ENCODE results near the gene TMC5. TPM values are rescaled to one million over a fixed set of nuclear protein-coding genes. Genes with fewer than 3 reads are reported as not detected.
A peak's percentile ranks its signal among the peaks of the same experiment; 100 is the strongest.

The TMC5 gene
- total RNA-seq, 2 donors from 2014 or later, result not detected

DNA sequence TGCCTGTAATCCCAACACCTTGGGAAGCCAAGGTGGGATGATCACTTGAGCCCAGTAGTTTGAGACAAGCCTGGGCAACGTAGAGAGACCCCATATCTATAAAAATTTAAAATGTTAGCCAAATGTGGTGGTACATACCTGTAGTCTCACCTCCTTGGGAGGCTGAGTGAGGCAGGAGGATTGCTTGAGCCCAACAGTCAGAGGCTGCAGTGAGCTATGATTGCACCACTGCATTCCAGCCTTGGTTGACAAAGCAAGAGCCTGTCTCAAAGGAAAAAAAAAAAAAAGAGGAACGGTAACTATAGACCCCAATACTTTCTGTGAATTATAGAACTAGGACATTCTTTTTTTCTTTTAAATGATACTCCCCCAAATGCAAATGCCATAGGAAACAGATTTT lies 1.8 kb upstream of the TMC5 start:
- H3K27me3 Mint-ChIP-seq, result peaks cover 11 to 17% of the 10 kb centered on the region in 2 donors
- ATAC-seq (no peak), DNase-seq (ENCODE audit: low spot score) (no peak)
- no peaks in the 10 kb centered on the region for H3K9me3 Mint-ChIP-seq
- no peak overlapping the region for H3K4me3 Mint-ChIP-seq
- no peaks in the 10 kb centered on the region for H3K36me3 Mint-ChIP-seq
- H3K4me1 Mint-ChIP-seq (ENCODE audit: low read depth in 2 of 2), result no peaks in the 10 kb centered on the region
- no peak overlapping the region for H3K27ac Mint-ChIP-seq

DNA sequence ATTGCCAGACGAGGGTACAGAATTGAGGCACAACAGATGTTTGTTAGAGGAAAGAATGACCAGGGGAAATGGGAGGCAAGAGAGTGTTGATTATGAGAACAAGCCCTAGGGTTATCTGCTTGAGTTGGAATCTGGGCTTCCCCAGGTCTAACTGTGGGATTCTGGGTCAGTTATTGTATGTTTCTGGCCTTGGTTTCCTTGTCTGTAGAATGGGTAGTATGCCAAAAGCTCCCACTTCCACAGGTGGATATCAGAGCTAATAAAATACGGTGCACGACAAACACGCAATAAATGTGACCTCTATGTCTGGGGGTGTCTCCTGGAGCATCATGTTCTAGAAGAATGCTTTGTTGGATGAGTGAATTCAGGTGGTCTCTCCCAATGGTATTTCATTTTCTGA lies 517 bp downstream of the TMC5 start:
- H3K4me1 Mint-ChIP-seq (ENCODE audit: low read depth in 2 of 2), result no peaks in the 10 kb centered on the region
- H3K4me3 Mint-ChIP-seq, result no peak overlapping the region
- H3K27me3 Mint-ChIP-seq, result peaks cover 10 to 21% of the 10 kb centered on the region in 2 donors
- DNase-seq (ENCODE audit: low spot score) (no peak), ATAC-seq (no peak)
- H3K27ac Mint-ChIP-seq, result no peak overlapping the region
- H3K36me3 Mint-ChIP-seq, result no peaks in the 10 kb centered on the region
- H3K9me3 Mint-ChIP-seq, result no peaks in the 10 kb centered on the region

DNA sequence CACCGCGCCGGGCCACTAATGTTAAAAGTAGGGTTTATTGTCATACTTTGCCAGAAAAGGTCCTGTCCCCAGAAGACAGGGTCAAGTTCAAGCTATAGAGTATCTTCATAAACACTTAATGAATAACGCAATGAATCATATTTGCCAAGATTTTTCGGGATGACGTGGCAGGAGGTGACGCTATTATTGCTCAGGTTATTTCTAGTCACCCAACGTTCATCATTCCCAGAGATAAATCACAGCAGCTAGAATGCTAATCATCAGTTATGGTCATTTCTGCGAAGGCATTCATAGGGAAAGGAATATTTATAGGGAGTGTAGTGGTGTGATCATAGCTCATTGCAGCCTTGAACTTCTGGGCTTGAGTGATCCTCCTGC lies 2.0 kb downstream of the TMC5 start:
- DNase-seq (ENCODE audit: low spot score), result no peak
- no peak overlapping the region for H3K27ac Mint-ChIP-seq

DNA sequence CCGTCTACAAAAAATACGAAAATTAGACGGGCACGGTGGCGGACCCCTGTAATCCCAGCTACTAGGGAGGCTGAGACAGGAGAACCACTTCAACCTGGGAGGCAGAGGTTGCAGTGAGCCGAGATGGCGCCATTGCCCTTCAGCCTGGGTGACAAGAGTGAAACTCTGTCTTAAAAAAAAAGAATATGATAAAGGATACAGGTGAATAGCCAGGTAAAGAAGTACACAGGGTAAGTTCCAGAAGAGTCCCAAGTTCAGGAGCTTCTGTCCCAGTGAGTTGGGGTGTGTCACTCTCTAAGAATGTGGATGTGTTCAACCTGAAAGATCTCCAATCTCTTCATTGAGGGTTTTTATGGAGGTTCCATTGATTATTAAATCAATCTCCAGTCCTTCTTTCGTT lies 6.8 kb downstream of the TMC5 start:
- H3K4me3 Mint-ChIP-seq, result no peak overlapping the region
- H3K27me3 Mint-ChIP-seq, result peaks cover 6 to 14% of the 10 kb centered on the region in 2 donors
- H3K4me1 Mint-ChIP-seq (ENCODE audit: low read depth in 2 of 2), result no peaks in the 10 kb centered on the region
- no peak overlapping the region for H3K27ac Mint-ChIP-seq
- DNase-seq (ENCODE audit: low spot score) (no peak), ATAC-seq (no peak)
- H3K36me3 Mint-ChIP-seq, result no peaks in the 10 kb centered on the region
- H3K9me3 Mint-ChIP-seq, result no peaks in the 10 kb centered on the region

More for the DNA sequence above, 2.0 kb downstream of the TMC5 start:
- peaks cover 10 to 18% of the 10 kb centered on the region in 2 donors for H3K27me3 Mint-ChIP-seq
- H3K4me3 Mint-ChIP-seq, result no peak overlapping the region
- H3K9me3 Mint-ChIP-seq, result no peaks in the 10 kb centered on the region
- no peak for ATAC-seq
- no peaks in the 10 kb centered on the region for H3K36me3 Mint-ChIP-seq
- no peaks in the 10 kb centered on the region for H3K4me1 Mint-ChIP-seq (ENCODE audit: low read depth in 2 of 2)

DNA sequence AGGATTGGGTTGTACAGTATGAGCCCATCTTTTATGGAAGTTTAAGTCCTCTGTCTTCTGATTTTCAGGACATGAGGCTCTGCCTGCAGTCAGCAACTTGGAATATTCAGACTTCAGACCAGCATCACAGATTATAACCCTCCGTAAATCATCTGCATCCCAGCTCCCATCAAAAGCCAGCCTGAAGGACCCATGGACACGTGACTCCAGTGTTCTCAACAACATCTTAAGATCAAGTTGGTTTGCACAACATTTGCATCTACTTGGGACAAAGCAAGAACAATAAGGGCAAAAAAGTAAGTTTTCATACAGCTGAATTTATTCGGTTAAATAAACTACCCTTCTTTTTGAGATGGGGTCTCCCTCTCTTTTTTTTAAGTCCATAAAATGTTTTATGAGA lies 12.7 kb downstream of the TMC5 start:
- H3K4me3 Mint-ChIP-seq, result no peak overlapping the region
- DNase-seq (ENCODE audit: low spot score), result no peak
- H3K36me3 Mint-ChIP-seq, result no peaks in the 10 kb centered on the region
- peaks cover 0 to 4% of the 10 kb centered on the region in 2 donors for H3K4me1 Mint-ChIP-seq (ENCODE audit: low read depth in 2 of 2)
- peaks cover 2 to 16% of the 10 kb centered on the region in 2 donors for H3K27me3 Mint-ChIP-seq
- H3K9me3 Mint-ChIP-seq, result no peaks in the 10 kb centered on the region
- no peak for ATAC-seq
- H3K27ac Mint-ChIP-seq, result no peak overlapping the region

DNA sequence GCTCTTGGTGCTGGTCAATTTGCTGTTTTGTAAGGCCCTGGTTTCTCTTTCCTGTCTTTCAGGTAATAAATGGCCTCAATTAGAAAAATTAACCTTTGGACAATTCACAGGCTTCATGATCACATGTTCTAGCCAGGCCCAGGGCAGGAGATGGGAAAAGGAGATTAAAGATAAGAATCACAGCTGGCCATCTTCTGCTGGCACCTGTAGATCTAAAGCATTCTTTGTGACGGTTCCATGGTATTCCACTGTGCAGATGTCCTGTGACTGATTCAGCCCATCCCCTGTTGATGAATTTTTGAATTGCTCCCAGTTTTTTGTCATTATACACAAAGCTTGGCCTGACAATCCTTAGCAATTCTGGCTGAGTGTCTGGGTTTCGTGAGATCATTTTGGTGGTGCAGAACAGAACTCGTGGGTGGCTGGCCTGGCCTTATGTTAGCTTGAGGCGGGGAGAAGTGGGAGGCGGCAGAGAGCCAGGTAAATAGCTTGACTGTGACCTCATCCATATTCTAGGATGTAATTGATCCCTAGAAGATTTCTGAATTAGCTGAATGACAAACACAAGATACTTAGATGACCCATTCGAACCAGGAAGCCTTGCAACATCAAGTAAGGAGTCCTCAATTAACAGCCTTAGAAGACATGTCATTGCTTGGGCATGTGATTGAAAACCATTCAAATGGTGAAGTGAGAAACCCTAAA lies 14.1 kb downstream of the TMC5 start:
- ATAC-seq (no peak), DNase-seq (ENCODE audit: low spot score) (no peak)
- H3K27ac Mint-ChIP-seq, result no peak overlapping the region
- H3K4me1 Mint-ChIP-seq (ENCODE audit: low read depth in 2 of 2), result peaks cover 0 to 4% of the 10 kb centered on the region in 2 donors
- H3K27me3 Mint-ChIP-seq, result peaks cover 2 to 21% of the 10 kb centered on the region in 2 donors
- no peaks in the 10 kb centered on the region for H3K36me3 Mint-ChIP-seq
- no peak overlapping the region for H3K4me3 Mint-ChIP-seq
- no peaks in the 10 kb centered on the region for H3K9me3 Mint-ChIP-seq

DNA sequence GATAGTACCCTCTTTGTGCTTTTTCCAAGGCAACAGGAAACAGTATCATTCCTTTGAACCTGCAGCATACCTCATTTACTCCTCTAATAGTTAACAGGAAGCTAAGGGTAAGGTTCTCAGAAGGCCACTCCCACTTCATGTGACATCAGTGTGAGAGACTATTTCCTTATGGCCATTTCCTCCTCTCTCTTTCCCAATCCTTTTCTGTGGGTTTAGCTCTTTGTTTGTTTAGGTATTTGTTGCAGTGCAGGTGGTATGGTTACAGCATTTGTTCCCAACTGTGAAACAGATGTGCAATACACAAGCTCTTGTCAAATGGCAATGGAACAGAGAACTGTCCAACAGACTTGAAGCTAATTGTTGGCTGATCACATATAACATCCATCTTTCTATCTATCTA lies 14.7 kb downstream of the TMC5 start:
- Mint-ChIP-seq H3K27me3 (peaks cover 4 to 24% of the 10 kb centered on the region in 2 donors), H3K36me3 (no peaks in the 10 kb centered on the region), H3K27ac (no peak overlapping the region), H3K4me1 (ENCODE audit: low read depth in 2 of 2) (peaks cover 0 to 9% of the 10 kb centered on the region in 2 donors), H3K9me3 (no peaks in the 10 kb centered on the region), H3K4me3 (no peak overlapping the region)
- ATAC-seq (no peak), DNase-seq (ENCODE audit: low spot score) (no peak)

DNA sequence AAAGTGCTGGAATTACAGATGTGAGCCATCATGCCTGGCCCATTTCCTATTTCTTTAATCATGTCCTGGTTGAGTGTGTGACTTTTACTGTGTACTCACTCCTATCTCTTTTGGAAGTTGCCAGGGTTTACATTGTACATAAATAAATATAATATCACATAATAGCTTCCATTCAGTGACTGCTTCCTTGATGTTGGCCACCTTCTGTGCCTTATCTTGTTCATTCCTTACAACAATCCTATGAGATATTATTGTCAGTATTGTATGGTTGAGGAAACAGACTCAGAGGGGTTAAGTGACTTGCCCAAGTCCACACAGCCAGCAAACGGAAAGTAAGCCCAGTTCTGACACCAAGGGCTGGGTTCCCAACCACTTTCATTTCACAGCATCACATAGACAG lies 16.9 kb downstream of the TMC5 start:
- H3K27me3 Mint-ChIP-seq, result peaks cover 8 to 21% of the 10 kb centered on the region in 2 donors
- DNase-seq (ENCODE audit: low spot score), result no peak
- ATAC-seq, result no peak
- H3K4me1 Mint-ChIP-seq (ENCODE audit: low read depth in 2 of 2), result peaks cover 0 to 13% of the 10 kb centered on the region in 2 donors
- no peak overlapping the region for H3K4me3 Mint-ChIP-seq
- no peaks in the 10 kb centered on the region for H3K36me3 Mint-ChIP-seq
- H3K27ac Mint-ChIP-seq, result no peak overlapping the region
- no peaks in the 10 kb centered on the region for H3K9me3 Mint-ChIP-seq

DNA sequence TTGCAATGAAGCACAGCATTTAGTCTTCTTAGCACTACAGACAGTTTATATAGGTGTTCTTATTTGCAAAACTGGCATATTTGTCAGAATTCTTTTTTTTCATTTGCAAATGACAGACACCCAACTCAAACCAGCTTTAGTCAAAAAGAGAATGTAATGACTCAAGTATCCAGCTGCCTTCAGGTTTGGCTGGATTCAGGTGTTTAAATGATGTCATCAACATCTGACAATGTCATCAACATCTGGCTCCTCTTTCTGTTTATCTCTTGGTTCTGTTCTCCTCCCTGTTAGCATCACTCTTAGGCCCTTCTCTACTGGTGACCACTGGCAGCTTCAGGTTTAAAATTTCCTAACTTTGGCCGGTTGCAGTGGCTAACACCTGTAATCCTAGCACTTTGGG lies 18.9 kb downstream of the TMC5 start:
- Mint-ChIP-seq H3K27me3 (peaks cover 6 to 14% of the 10 kb centered on the region in 2 donors), H3K4me3 (no peak overlapping the region), H3K36me3 (no peaks in the 10 kb centered on the region), H3K4me1 (ENCODE audit: low read depth in 2 of 2) (peaks cover 0 to 13% of the 10 kb centered on the region in 2 donors), H3K9me3 (no peaks in the 10 kb centered on the region), H3K27ac (no peak overlapping the region)
- no peak for ATAC-seq
- DNase-seq (ENCODE audit: low spot score), result no peak

DNA sequence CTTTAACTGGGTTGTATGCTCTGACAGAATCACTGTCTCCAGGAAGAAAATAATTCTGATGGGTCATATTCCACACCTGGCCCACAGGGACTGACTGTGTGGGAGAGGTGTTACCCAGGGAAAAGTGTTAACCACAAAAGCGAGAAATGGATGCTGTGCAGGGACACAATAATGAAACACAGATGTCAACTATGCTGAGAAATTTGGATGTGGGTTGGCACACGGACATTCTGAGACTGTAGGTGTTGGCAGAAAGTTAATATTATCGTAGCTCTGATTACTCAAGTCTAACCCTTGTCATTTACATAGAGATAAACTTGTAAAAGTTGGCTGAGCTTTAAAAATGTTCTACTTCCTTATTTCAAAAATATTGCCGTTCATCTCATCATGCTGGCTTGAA lies 19.6 kb downstream of the TMC5 start:
- no peak overlapping the region for H3K27ac Mint-ChIP-seq
- H3K9me3 Mint-ChIP-seq, result no peaks in the 10 kb centered on the region
- H3K27me3 Mint-ChIP-seq, result peaks cover 6 to 14% of the 10 kb centered on the region in 2 donors
- H3K36me3 Mint-ChIP-seq, result no peaks in the 10 kb centered on the region
- peak; percentile 15 to 44 for ATAC-seq
- H3K4me3 Mint-ChIP-seq, result no peak overlapping the region
- peaks cover 0 to 13% of the 10 kb centered on the region in 2 donors for H3K4me1 Mint-ChIP-seq (ENCODE audit: low read depth in 2 of 2)
- no peak for DNase-seq (ENCODE audit: low spot score)

DNA sequence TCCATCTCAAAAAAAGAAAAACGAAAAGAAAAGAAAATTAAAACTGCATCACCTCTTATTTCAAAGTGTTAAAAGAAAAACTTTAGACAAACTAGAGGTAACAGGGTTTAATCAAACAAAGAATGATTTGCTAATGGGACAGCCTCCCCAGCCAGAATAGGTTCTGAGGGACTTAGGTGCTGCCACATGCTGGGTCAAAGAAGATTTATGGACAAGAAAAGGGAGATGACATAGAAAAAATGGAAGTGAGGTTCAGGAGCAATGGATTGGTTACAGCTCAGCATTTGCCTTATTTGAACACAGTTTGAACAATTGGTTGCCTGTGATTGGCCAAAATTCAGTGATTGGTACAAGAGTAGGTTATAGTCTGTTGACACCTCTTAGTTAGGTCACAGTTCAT lies 21.1 kb downstream of the TMC5 start:
- H3K4me3 Mint-ChIP-seq, result no peak overlapping the region
- DNase-seq (ENCODE audit: low spot score) (no peak), ATAC-seq (no peak)
- peaks cover 0 to 9% of the 10 kb centered on the region in 2 donors for H3K4me1 Mint-ChIP-seq (ENCODE audit: low read depth in 2 of 2)
- peaks cover 10 to 28% of the 10 kb centered on the region in 2 donors for H3K27me3 Mint-ChIP-seq
- no peaks in the 10 kb centered on the region for H3K36me3 Mint-ChIP-seq
- H3K27ac Mint-ChIP-seq, result no peak overlapping the region
- H3K9me3 Mint-ChIP-seq, result no peaks in the 10 kb centered on the region

DNA sequence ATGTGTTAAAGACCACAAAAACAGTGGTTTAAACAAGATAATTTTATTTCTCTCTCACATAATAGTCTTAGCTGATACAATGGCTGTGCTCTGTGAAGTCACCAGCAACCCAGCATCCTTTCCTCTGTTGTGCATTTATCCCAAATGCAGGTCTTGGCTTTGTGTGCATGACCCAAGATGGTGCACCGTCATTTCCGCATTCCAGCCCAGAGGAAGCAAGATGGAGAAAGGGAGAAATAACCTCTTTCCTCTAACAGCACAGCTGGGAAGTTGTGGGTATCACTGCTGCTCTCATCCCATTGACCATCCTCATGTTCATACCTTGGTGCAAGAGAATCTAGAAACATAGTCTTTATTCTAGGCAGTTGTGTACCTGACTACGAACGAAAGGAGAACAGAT lies 21.8 kb downstream of the TMC5 start:
- peaks cover 11 to 31% of the 10 kb centered on the region in 2 donors for H3K27me3 Mint-ChIP-seq
- no peaks in the 10 kb centered on the region for H3K36me3 Mint-ChIP-seq
- no peak overlapping the region for H3K27ac Mint-ChIP-seq
- peaks cover 0 to 9% of the 10 kb centered on the region in 2 donors for H3K4me1 Mint-ChIP-seq (ENCODE audit: low read depth in 2 of 2)
- no peaks in the 10 kb centered on the region for H3K9me3 Mint-ChIP-seq
- DNase-seq (ENCODE audit: low spot score), result no peak
- ATAC-seq, result no peak
- H3K4me3 Mint-ChIP-seq, result no peak overlapping the region

DNA sequence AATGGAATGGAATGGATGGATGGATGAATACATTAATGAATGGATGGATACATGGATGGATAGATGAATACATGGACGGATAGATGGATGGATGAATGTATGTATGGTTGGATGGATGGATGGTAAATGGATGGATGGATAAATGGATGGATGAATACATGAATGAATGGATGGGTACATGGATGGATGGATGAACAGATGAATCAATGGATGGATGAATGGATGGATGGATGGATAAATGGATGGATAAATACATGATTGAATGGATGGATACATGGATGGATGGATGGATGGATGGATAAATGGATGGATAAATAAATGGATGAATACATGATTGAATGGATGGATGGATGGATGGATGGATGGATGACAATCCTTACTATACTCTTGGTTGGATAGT lies 26.0 kb downstream of the TMC5 start:
- ATAC-seq (no peak), DNase-seq (ENCODE audit: low spot score) (no peak)
- no peaks in the 10 kb centered on the region for H3K9me3 Mint-ChIP-seq
- H3K27me3 Mint-ChIP-seq, result peaks cover 10 to 30% of the 10 kb centered on the region in 2 donors
- H3K4me3 Mint-ChIP-seq, result no peak overlapping the region
- no peaks in the 10 kb centered on the region for H3K4me1 Mint-ChIP-seq (ENCODE audit: low read depth in 2 of 2)
- H3K36me3 Mint-ChIP-seq, result no peaks in the 10 kb centered on the region
- H3K27ac Mint-ChIP-seq, result no peak overlapping the region

DNA sequence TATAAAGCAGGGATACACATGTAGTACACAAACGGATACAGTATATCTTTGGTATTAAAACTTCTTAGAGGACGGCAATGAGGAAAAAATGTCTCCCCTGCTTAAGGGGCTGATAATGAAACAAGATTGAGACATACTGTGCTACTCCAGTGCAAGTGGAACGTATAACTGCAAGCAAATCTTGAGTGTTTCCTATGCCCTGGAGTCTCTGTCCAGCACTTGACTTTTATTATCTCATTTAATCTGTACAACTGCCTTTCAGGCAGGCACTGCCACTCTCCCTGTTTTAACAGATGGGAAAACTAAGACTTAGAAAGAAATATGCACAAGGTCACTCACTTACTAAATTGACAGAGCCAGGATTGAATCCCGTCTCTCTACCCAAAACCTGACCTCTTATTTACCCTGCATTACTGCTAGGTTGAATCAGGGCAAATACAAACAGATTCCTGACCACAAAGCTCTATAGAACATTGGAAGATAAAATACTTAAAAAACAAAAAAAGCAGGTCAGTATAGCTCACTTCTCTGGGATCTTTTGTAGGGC lies 28.7 kb downstream of the TMC5 start:
- Mint-ChIP-seq H3K36me3 (no peaks in the 10 kb centered on the region), H3K9me3 (no peaks in the 10 kb centered on the region), H3K4me3 (no peak overlapping the region), H3K4me1 (ENCODE audit: low read depth in 2 of 2) (no peaks in the 10 kb centered on the region), H3K27ac (no peak overlapping the region), H3K27me3 (peaks cover 15 to 52% of the 10 kb centered on the region in 2 donors)
- DNase-seq (ENCODE audit: low spot score) (no peak), ATAC-seq (no peak)

DNA sequence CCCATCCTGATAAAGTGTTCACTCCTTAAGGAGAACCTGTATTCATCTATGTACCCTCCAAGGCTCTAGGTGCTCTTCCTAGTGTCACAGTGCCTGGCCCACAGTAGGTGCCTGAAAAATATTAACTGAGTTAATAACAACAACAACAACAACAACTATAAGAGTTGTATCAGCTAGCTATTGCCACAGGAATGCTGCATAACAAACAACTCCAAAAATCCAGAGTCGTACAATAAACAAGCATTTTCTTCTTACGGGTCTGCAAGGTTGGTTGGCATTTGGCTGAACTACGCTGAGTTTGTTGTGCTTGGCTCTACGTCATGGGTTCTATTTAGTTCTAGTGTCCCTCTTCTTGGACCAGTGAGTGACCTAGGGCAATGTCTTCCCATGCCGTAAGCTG lies 29.2 kb downstream of the TMC5 start:
- no peak for DNase-seq (ENCODE audit: low spot score)
- no peaks in the 10 kb centered on the region for H3K9me3 Mint-ChIP-seq
- ATAC-seq, result no peak
- no peak overlapping the region for H3K27ac Mint-ChIP-seq
- peaks cover 15 to 52% of the 10 kb centered on the region in 2 donors for H3K27me3 Mint-ChIP-seq
- H3K36me3 Mint-ChIP-seq, result no peaks in the 10 kb centered on the region
- no peak overlapping the region for H3K4me3 Mint-ChIP-seq
- no peaks in the 10 kb centered on the region for H3K4me1 Mint-ChIP-seq (ENCODE audit: low read depth in 2 of 2)
